Pancreas (tissue), 10 donors: Measurements from ENCODE around the gene PLBD2. TPM values are rescaled to one million over a fixed set of nuclear protein-coding genes. Genes with fewer than 3 reads are reported as not detected.

ENCODE experiments used
- ATAC-seq, 4 donors: fragments of 200-7000 bp; cut with Tn5 transposase; one replicate each; pipeline versions ENCODE4 v1.8.0 to v1.9.1; 2020; ENCODE audit warnings: mild to moderate bottlenecking in 4 of 4, moderate library complexity in 4 of 4
- DNase-seq, 6 donors: peaks; one replicate each; pipeline ENCODE4 v3.0.0-alpha.2; 2020
- FAIRE-seq: peaks from 2 replicates; lab custom pipeline; 2012; peaks lifted over from hg19 to GRCh38; lab: Jason Lieb, UNC
- H3K27ac ChIP-seq, 4 donors: fragments of 200-600 bp; sonication (generic); 1 replicate in 3 of 4; 2 replicates in 1 of 4; pipeline versions ENCODE4 v1.5.0 to v1.8.0; 2020
- H3K27me3 ChIP-seq, 4 donors: fragments of 200-600 bp; one replicate each; pipeline ENCODE4 v1.8.0; 2021
- H3K36me3 ChIP-seq, 3 donors: fragments of 200-600 bp; sonication (generic) in 1 of 3; one replicate each; pipeline versions ENCODE4 v1.5.0 to v1.8.0; 2020 to 2021
- H3K4me1 ChIP-seq, 3 donors: fragments of 200-600 bp; one replicate each; pipeline ENCODE4 v1.8.0; 2021
- H3K4me3 ChIP-seq, 4 donors: fragments of 200-600 bp; sonication (generic) in 2 of 4; one replicate each; pipeline versions ENCODE4 v1.5.0 to v1.8.0; 2020 to 2021
- H3K9me3 ChIP-seq, 4 donors: fragments of 200-600 bp; one replicate each; pipeline ENCODE4 v1.8.0; 2021
- WGBS, 2 donors: extraction: QIAGEN DNeasy Blood & Tissue Kit; methylation state at CpG; one replicate each; pipeline ENCODE4 v1.1.7; 2013; 5-methylcytosine and 5-hydroxymethylcytosine counted together
- intact Hi-C, 3 donors: fragments of 100-400 bp; cut with DNase I; formaldehyde crosslinking; loops; one replicate each; pipeline versions ENCODE4 v1.11.1 to v1.14.2; 2022
- polyA plus RNA-seq, 2 donors: library from polyadenylated mRNA; stranded (reverse); fragments of 200-250 nt; gene quantifications; one replicate each; pipeline ENCODE4 v1.2.3, GENCODE V29; 2013
- total RNA-seq, 6 donors: library from RNA; stranded (reverse); fragmentation: NEBNext Ultra II Directional in 4 of 6; extraction: Animal tissue kit (Norgen Biotek cat#: 25700) in 4 of 6; gene quantifications; one replicate each; pipeline versions ENCODE4 v1.2.1 to v1.2.4, GENCODE V29; 2021 to 2023
- TF ChIP-seq, protein P1 (sequence below), 4 donors: fragments of 200-600 bp; sonication (generic) in 3 of 4; IDR thresholded peaks; one replicate each; pipeline versions ENCODE4 v1.5.0 to v1.8.0; 2021; ENCODE audit warnings: antibody characterized with exemption in 4 of 4
- donor health status: healthy with polysubstance abuse.
- donor health status: DM: no; HTN: no; CAD: no; lungs with moderate emphysema.
- donor health status: DM: no; HTN: no; CAD: no.
- donor health status: control.
- donor health status: control.
- donor health status: Bipolar disorder and iron deficiency.
- donor health status: DM: yes; HTN: yes; CAD: no.
- donor health status: DM: no; HTN: no; CAD: no.
- donor health status: DM: no; HTN: no; CAD: no.
- donor health status: DM: yes; HTN: yes; CAD: no.

Gene PLBD2
- total and polyA plus RNA-seq, 8 donors = 11.4 to 29.3 (median 14.9) TPM

DNA sequence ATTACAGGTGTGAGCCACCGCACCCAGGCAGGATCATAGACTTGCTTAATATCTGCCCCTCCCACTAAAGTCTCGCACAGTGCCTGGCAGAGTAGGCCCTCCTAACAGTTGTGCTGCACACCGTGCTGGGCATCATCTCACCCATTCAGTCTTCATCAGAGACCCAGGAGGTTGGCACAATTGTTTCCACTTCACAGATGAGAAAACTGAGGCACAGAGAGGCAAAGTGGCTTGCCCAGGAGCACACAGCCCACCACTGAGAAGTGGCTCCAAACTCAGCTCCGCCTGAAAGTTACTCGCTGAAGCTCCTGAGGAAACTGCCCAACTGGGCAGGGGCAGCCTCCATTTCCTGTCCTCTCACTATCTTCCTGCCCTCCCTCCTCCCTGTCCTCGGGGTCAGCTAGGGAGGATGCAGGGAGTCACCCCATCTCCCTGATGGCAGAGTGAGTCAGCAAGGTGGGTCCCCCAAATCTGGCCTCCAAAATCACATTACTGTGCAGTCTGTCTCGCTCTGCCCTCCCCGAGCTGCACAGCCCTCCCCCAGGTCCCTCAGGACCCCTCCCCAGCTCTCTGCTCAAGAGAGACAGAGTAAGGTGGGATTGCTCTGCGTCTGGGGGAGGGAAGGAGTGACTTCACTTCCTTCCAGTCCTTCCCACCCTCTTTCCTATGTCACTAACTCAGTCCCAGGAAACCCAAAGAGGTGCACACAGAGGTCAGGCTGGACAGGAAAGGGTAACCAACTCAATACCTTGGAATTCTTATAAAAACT lies 29.2 kb upstream of the PLBD2 start:
- Histone ChIP-seq H3K4me1 (peaks cover 0 to 12% (median 0%) of the 10 kb centered on the region in 3 donors), H3K4me3 (no peak overlapping the region), H3K36me3 (peaks cover 0 to 7% (median 0%) of the 10 kb centered on the region in 3 donors), H3K27me3 (no peaks in the 10 kb centered on the region), H3K9me3 (no peaks in the 10 kb centered on the region), H3K27ac (no peak overlapping the region)
- intact Hi-C loops = no loop called here
- FAIRE-seq (no peak), ATAC-seq (no peak), DNase-seq (peak in 1 of 6 donors; percentile 4)
- WGBS, 2 donors = 91 to 92% methylated on average over 9 of the region's 9 CpGs
- TF ChIP-seq, protein P1, sequence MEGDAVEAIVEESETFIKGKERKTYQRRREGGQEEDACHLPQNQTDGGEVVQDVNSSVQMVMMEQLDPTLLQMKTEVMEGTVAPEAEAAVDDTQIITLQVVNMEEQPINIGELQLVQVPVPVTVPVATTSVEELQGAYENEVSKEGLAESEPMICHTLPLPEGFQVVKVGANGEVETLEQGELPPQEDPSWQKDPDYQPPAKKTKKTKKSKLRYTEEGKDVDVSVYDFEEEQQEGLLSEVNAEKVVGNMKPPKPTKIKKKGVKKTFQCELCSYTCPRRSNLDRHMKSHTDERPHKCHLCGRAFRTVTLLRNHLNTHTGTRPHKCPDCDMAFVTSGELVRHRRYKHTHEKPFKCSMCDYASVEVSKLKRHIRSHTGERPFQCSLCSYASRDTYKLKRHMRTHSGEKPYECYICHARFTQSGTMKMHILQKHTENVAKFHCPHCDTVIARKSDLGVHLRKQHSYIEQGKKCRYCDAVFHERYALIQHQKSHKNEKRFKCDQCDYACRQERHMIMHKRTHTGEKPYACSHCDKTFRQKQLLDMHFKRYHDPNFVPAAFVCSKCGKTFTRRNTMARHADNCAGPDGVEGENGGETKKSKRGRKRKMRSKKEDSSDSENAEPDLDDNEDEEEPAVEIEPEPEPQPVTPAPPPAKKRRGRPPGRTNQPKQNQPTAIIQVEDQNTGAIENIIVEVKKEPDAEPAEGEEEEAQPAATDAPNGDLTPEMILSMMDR (IDR thresholded peaks at IDR 0.05) = no peak

DNA sequence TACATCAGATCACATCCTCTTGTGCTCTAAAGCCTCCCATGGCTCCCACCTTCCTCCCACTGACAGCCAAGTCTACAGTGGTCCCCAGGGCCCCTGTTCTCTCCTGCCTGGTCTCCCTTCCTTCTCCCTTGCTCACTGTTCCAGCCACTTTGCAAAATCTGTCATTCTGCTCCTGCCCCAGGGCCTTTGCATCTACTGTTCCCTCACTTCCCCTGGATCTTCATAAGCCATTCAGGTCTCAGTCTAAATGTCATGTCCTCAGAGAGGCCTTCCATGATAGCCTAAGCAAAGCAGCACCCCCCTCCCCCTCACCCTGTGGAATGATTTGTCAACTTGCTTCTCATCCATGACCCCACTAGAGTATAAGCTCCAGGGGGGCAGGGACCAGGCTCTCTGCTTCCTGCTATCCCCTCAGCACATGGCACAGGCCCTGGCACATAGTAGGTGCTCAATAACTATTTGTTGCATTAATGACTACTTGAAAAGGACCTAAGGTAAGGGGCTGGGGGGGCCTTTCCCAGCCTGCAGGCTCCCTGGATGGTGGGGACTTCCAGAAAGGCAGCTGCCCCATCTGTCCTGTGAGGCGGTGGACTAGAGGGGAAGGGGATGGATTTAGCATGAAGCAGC lies 28.5 kb upstream of the PLBD2 start:
- Histone ChIP-seq H3K27me3 (no peaks in the 10 kb centered on the region), H3K27ac (no peak overlapping the region), H3K4me3 (no peak overlapping the region), H3K36me3 (peaks cover 0 to 7% (median 0%) of the 10 kb centered on the region in 3 donors), H3K9me3 (no peaks in the 10 kb centered on the region), H3K4me1 (peaks cover 0 to 12% (median 0%) of the 10 kb centered on the region in 3 donors)
- 92% methylated on average over 1 of the region's 1 CpG for WGBS, 2 donors
- intact Hi-C loops = no loop called here
- FAIRE-seq (no peak), DNase-seq (no peak), ATAC-seq (no peak)
- TF ChIP-seq, protein P1 (IDR thresholded peaks at IDR 0.05) = no peak

DNA sequence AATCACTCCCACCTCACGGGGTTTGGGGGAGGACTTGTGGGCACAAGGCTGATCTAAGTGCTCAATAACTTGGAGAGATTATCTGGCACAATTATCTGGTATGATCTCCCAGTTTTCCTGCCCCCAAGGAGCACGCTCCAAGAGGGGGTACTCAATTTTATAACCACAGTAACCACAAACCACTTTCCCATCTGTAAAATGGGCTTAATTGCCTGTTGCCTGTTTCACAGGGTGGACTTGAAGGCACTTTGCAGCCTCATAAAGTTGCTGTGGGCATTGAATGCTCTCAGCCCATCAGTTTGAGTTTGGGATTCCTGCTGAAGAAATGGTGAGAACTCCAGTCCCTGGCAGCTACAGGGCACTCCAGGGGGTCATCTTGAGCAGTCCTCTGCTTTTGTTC lies 27.9 kb upstream of the PLBD2 start:
- ATAC-seq (no peak), DNase-seq (no peak), FAIRE-seq (no peak)
- Histone ChIP-seq H3K9me3 (no peaks in the 10 kb centered on the region), H3K27ac (no peak overlapping the region), H3K4me1 (peaks cover 0 to 12% (median 0%) of the 10 kb centered on the region in 3 donors), H3K36me3 (peaks cover 0 to 7% (median 0%) of the 10 kb centered on the region in 3 donors), H3K4me3 (no peak overlapping the region), H3K27me3 (no peaks in the 10 kb centered on the region)
- TF ChIP-seq, protein P1 (IDR thresholded peaks at IDR 0.05) = no peak
- WGBS, 2 donors = 94% methylated on average over 2 of the region's 2 CpGs
- intact Hi-C loops = no loop called here

DNA sequence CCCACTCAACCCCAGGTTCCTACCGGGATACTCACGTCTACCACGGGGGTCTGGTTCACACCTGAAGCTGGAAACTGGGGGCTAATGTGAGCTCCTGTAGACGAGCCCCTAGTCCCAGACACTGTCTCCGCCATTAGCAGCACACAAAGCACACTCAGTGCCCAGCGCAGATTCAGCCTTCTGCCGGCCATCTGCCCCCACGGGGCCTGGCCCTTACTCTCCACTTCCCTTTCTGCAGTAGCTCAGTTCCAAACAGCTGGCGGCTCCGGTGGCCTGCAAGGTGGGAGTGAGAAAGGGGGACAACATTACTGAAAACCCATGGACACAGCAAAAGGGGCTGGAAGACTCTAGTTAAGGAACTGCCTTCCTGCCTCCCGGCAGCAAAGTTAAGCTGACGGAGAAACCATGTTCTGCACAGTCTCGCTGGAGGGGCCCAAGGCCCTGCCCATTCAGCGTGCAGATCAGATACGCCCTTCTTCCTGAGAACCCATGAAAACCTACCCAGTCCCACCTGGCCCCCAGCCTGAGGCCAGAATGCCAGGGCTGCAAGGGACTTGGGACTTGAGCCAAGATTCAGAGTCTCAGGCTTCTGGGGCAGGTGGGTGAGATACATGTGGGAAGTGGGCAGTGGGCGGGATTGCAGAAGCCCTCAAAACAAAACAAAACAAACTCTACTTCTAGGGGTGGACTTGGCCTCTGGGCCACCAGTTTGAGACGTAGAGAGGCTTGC lies 25.5 kb upstream of the PLBD2 start:
- H3K36me3 ChIP-seq = peaks cover 0 to 7% (median 0%) of the 10 kb centered on the region in 3 donors
- DNase-seq (no peak), ATAC-seq (no peak), FAIRE-seq (no peak)
- peaks cover 0 to 9% (median 0%) of the 10 kb centered on the region in 3 donors for H3K4me1 ChIP-seq
- H3K27ac ChIP-seq = no peak overlapping the region
- H3K27me3 ChIP-seq = no peaks in the 10 kb centered on the region
- no peaks in the 10 kb centered on the region for H3K9me3 ChIP-seq
- intact Hi-C loops = no loop called here
- 84 to 86% methylated on average over 17 of the region's 17 CpGs for WGBS, 2 donors
- H3K4me3 ChIP-seq = peak overlapping the region in 2 of 4 donors; percentile 86 to 95
- TF ChIP-seq, protein P1 (IDR thresholded peaks at IDR 0.05) = no peak
